ENCODE measurements around the gene SLC38A3. TPM values are rescaled to one million over a fixed set of nuclear protein-coding genes. Genes with fewer than 3 reads are reported as not detected.

Gene SLC38A3
- total and polyA plus RNA-seq, 2 of the 8 experiments (the other 6 are each of a cell fraction or from before 2014, with no cell fraction given): 1.2 to 3.7 TPM

DNA sequence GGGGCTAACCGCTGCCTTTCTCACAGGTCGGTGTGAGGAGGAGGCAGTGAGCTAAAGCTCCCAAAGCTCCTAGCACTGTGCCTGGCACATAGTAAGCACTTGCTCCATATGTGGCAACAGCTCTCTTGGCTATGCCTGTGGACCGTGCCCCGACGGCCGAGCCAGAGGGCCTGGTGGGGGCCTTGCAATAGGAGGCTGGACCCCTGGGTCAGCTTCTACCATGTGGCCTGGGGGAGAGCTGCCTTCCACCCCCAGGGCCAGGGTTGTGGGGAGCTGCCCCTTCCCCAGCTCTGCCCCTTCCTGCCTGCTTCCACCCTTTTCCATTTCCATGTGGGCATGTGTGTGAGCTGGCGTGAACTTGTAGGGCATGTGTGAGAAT lies 30.6 kb upstream of the SLC38A3 start:
- Histone ChIP-seq H3K18ac (ENCODE audit: extremely low read depth, low read length) (no peak overlapping the region), H2BK20ac (ENCODE audit: low read length) (no peak overlapping the region), H3K79me2 (ENCODE audit: control insufficient read depth in 1 of 2, insufficient read depth in 2 of 2, low read length in 2 of 2) (peaks cover 0 to 3% of the 10 kb centered on the region in 2 experiments; a peak in 1 of 4 replicates), H3K4me1 (replicated peaks in 1 of 4; ENCODE audit: control insufficient read depth in 3 of 4, insufficient read depth in 4 of 4, low read length in 3 of 4) (peaks cover 0 to 7% (median 3%) of the 10 kb centered on the region in 4 experiments; a peak in 3 of 7 replicates), H3K14ac (ENCODE audit: insufficient read length) (no peak overlapping the region), H2AK5ac (ENCODE audit: low read depth, low read length) (no peak overlapping the region), H4K91ac (replicated peaks; ENCODE audit: insufficient read length, low read length) (no peak overlapping the region), H2BK15ac (ENCODE audit: low read length) (no peak overlapping the region), H3K23me2 (ENCODE audit: low read depth, low read length) (no peaks in the 10 kb centered on the region), H2BK12ac (ENCODE audit: low read depth, low read length) (no peak overlapping the region), H3K4me3 (ENCODE audit: extremely low read depth in 1 of 4, insufficient read depth in 2 of 4, low read depth in 3 of 4, low read length in 4 of 4) (no peak overlapping the region), H3K23ac (ENCODE audit: insufficient read length) (no peak overlapping the region), H4K5ac (ENCODE audit: insufficient read length, low read depth, low read length) (no peak overlapping the region), H3K4me2 (ENCODE audit: insufficient read depth in 1 of 2, low read depth in 2 of 2, low read length in 2 of 2) (no peak overlapping the region), H2AFZ (ENCODE audit: low read length) (no peak overlapping the region), H3K56ac (replicated peaks; ENCODE audit: insufficient read length, low read depth, low read length) (no peak overlapping the region), H3K27me3 (replicated peaks in 1 of 4; ENCODE audit: control insufficient read depth in 3 of 4, extremely low read depth in 1 of 4, insufficient read depth in 3 of 4, low read length in 3 of 4) (no peaks in the 10 kb centered on the region), H3K4ac (replicated peaks; ENCODE audit: insufficient read length, low read depth, low read length) (no peak overlapping the region), H3K9me3 (ENCODE audit: insufficient read depth in 2 of 2, low read depth in 1 of 2, low read length in 1 of 2) (no peaks in the 10 kb centered on the region), H3K36me3 (ENCODE audit: control insufficient read depth in 2 of 4, insufficient read depth in 4 of 4, low read length in 3 of 4) (peaks cover 7 to 26% (median 14%) of the 10 kb centered on the region in 4 experiments), H4K20me1 (replicated peaks in 1 of 2; ENCODE audit: control insufficient read depth in 1 of 2, insufficient read depth in 2 of 2, low read length in 2 of 2) (peaks cover 4 to 16% of the 10 kb centered on the region in 2 experiments), H2BK120ac (replicated peaks; ENCODE audit: low read depth, low read length) (no peak overlapping the region), H3K9ac (replicated peaks in 1 of 4; ENCODE audit: extremely low read depth in 1 of 4, low read depth in 3 of 4, low read length in 3 of 4) (no peak overlapping the region), H2BK5ac (ENCODE audit: low read depth, low read length) (no peak overlapping the region), H4K8ac (ENCODE audit: extremely low read depth, insufficient read depth, low read length) (no peak overlapping the region), H3K79me1 (ENCODE audit: low read depth, low read length) (peaks cover 14% of the 10 kb centered on the region), H3K27ac (ENCODE audit: low read depth, low read length) (no peak overlapping the region)
- CTCF ChIA-PET (ENCODE audit: partially characterized antibody): interaction anchor here (0.7 to 25.0 kb wide), 14 partner anchors 9 to 55 kb away, joined by 3 to 299 read pairs (median 6); partner anchors contain the start of gene GNAT1
- 91% methylated on average over 7 of the region's 7 CpGs; no CpG with 5 or more reads in 1 of the 2 experiments for WGBS, 2 experiments (ENCODE audit: extremely low coverage in 1 of 2, insufficient coverage in 1 of 2, insufficient read length in 1 of 2, insufficient replicate concordance in 2 of 2, low coverage in 1 of 2, low lambda C conversion rate in 2 of 2, missing lambda C conversion rate in 1 of 2)
- POLR2A ChIA-PET (ENCODE audit: partially characterized antibody): interaction anchor here (0.5 to 7.2 kb wide), 2 partner anchors 53 to 98 kb away, joined by 3 to 34 read pairs; no protein-coding TSS in a partner anchor
- DNase-seq (ENCODE audit: low read depth in 1 of 2, low spot score in 2 of 2) (no peak), FAIRE-seq (no peak)
- TF ChIP-seq TCF12 (IDR thresholded peaks at IDR 0.05; ENCODE audit: low read depth, low read length): no peak

Data from H1 (cell line).